GM12872 (cell line): ENCODE data around the gene TMEM165.

Experiments
- TF ChIP-seq, protein P1 (sequence below): IDR thresholded peaks from 3 replicates; pipeline ENCODE4 v1.5.1; 2011; ENCODE audit warnings: low read depth, mild to moderate bottlenecking, low read length, moderate library complexity; ENCODE audit not compliant: insufficient read depth

The TMEM165 gene

DNA sequence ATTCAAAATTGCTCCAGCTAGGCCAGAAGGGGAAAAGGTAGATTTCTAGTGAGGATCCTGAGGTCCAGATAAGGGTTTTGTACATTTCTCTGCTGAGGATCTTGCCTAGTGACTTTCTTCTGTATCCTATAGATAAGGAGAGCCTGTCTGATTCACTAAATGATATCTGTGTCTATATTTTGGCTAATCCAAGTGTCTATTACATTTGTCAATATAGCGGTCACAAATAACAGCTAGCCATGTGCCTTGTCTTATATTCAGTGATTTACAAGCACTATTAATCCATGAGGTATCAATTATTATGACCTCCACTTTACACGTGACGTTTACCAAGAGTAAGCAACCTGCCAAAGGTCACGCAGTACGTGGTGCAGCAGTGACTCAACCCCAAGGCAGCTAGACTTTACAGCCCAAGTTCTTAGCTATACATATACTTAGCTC is 41.6 kb downstream of the TMEM165 start:
- TF ChIP-seq, protein P1, sequence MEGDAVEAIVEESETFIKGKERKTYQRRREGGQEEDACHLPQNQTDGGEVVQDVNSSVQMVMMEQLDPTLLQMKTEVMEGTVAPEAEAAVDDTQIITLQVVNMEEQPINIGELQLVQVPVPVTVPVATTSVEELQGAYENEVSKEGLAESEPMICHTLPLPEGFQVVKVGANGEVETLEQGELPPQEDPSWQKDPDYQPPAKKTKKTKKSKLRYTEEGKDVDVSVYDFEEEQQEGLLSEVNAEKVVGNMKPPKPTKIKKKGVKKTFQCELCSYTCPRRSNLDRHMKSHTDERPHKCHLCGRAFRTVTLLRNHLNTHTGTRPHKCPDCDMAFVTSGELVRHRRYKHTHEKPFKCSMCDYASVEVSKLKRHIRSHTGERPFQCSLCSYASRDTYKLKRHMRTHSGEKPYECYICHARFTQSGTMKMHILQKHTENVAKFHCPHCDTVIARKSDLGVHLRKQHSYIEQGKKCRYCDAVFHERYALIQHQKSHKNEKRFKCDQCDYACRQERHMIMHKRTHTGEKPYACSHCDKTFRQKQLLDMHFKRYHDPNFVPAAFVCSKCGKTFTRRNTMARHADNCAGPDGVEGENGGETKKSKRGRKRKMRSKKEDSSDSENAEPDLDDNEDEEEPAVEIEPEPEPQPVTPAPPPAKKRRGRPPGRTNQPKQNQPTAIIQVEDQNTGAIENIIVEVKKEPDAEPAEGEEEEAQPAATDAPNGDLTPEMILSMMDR, result no peak

- TF ChIP-seq, protein P1, result no peak
Measured at GRCh38 chr4:55437823-55438222, 42.1 kb downstream of the TMEM165 start.

DNA sequence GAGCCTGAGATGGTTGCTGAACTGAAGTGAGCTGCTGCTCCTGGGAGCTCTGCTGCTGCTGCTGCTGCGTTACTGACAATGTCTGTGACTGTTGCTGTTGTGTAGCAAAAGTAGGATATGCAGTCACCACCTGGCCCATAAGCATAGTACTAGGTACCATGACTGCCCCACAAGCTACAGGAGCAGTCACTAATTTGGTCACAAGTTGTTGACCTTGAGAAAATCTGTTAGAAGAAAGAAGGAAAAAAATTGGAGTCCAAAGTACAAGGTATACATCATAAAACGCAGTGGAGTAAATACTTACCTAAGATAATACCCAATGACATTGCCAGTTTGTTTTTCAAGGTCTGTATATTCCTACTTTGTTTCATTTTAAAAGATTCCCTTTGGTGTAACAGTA is 42.6 kb downstream of the TMEM165 start:
- TF ChIP-seq, protein P1, result no peak

GRCh38 chr4:55439023-55439422 is 43.3 kb downstream of the TMEM165 start:
- TF ChIP-seq, protein P1, result no peak

- TF ChIP-seq, protein P1, result no peak
Measured at GRCh38 chr4:55440786-55441185, 45.0 kb downstream of the TMEM165 start.

DNA sequence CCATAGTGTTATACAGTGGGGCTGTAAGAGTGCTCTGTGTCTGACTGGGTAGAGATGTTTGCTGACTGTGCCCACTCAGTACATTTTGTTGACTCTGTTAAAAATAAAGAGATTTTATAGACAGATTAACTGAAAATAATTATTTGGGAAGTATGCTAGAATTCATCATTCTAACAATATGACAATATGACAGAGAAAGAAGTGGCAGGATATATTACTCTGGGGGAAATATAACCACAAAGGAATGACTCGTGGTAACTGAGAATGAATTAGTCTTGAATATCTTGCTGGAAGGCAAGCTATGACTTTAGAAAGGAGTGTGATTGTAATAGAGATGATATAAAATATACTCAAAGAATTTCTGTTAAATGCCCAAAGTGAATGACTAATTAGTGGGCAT is 46.8 kb downstream of the TMEM165 start:
- TF ChIP-seq, protein P1, result no peak

- TF ChIP-seq, protein P1, result peak; percentile 28; the same call in 1 of the 3 replicates
Measured at GRCh38 chr4:55444827-55445226, 49.1 kb downstream of the TMEM165 start.

DNA sequence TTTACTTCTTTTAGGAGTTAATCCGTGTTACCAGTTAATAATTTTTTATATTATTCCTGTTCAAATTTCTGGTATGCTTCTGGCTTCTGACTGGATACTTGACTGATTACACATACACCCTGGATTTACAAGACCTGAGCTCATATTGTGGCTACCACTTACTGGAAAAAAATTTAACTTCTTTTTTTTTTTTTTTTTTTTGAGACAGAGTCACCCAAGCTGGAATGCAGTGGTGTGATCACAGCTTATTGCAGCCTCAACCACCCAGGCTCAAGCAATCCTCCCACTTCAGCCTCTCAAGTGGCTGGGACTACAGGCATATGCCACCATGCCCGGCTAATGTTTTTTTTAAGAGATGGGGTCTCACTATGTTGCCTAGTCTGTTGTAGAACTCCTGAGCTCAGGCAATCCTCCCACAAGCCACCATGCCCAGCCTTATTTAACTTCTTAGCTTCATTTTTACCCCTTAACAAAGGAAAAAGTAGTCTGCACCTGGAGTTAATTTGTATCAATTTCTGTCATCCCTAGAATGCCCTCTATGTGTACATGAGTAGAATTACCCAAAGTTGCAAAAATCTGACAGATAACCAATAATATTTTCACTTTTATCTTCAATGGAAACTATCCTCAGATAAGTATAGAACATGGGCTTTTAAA is 50.3 kb downstream of the TMEM165 start:
- TF ChIP-seq, protein P1, result no peak
